GDM1 (cell line): ENCODE data around the gene C2CD4C.
"Not testable (repeated sequence)": the region's sequence is repeated elsewhere in the genome, so short reads cannot be mapped to it uniquely, and the experiment has no call there.

Experiments used
- DNase-seq: peaks from one replicate; lab custom pipeline; 2025; lab: John Stamatoyannopoulos, UW

C2CD4C gene

GRCh38 chr19:438416-438958, 29.5 kb upstream of the C2CD4C start:
- no peak for DNase-seq

GRCh38 chr19:437041-437440, 28.1 kb upstream of the C2CD4C start:
- DNase-seq, result no peak

- no peak for DNase-seq
Measured at GRCh38 chr19:436413-436950, 27.5 kb upstream of the C2CD4C start.

- DNase-seq, result no peak
Measured at GRCh38 chr19:435707-436412, 26.9 kb upstream of the C2CD4C start.

GRCh38 chr19:435056-435706, 26.2 kb upstream of the C2CD4C start:
- no peak for DNase-seq

GRCh38 chr19:434152-434960, 25.4 kb upstream of the C2CD4C start:
- DNase-seq, result no peak

- no peak for DNase-seq
Measured at GRCh38 chr19:430701-431100, 21.8 kb upstream of the C2CD4C start.

GRCh38 chr19:428149-428548, 19.2 kb upstream of the C2CD4C start:
- no peak for DNase-seq

- DNase-seq, result not testable (repeated sequence)
Measured at GRCh38 chr19:427675-428074, 18.7 kb upstream of the C2CD4C start.

- no peak for DNase-seq
Measured at GRCh38 chr19:426725-427445, 17.9 kb upstream of the C2CD4C start.

GRCh38 chr19:425056-425455, 16.1 kb upstream of the C2CD4C start:
- DNase-seq, result no peak

GRCh38 chr19:424546-424945, 15.6 kb upstream of the C2CD4C start:
- DNase-seq, result no peak

- no peak for DNase-seq
Measured at GRCh38 chr19:423691-424466, 14.9 kb upstream of the C2CD4C start.

GRCh38 chr19:422917-423226, 13.9 kb upstream of the C2CD4C start:
- DNase-seq, result not testable (repeated sequence)

GRCh38 chr19:422213-422916, 13.4 kb upstream of the C2CD4C start:
- no peak for DNase-seq

GRCh38 chr19:419721-420515, 11.0 kb upstream of the C2CD4C start:
- DNase-seq, result no peak

GRCh38 chr19:418761-419671, 10.1 kb upstream of the C2CD4C start:
- no peak for DNase-seq

- DNase-seq, result no peak
Measured at GRCh38 chr19:416416-416815, 7.5 kb upstream of the C2CD4C start.

- no peak for DNase-seq
Measured at GRCh38 chr19:415292-415691, 6.3 kb upstream of the C2CD4C start.
